Activated CD4-positive, alpha-beta T cell treated with anti-CD3 and anti-CD28 coated beads for 48 hours (primary cell): ENCODE results near the gene AGA.

Experiments used
- DNase-seq: peaks from one replicate; pipeline ENCODE4 v3.0.0-alpha.2; 2020

Gene AGA

DNA sequence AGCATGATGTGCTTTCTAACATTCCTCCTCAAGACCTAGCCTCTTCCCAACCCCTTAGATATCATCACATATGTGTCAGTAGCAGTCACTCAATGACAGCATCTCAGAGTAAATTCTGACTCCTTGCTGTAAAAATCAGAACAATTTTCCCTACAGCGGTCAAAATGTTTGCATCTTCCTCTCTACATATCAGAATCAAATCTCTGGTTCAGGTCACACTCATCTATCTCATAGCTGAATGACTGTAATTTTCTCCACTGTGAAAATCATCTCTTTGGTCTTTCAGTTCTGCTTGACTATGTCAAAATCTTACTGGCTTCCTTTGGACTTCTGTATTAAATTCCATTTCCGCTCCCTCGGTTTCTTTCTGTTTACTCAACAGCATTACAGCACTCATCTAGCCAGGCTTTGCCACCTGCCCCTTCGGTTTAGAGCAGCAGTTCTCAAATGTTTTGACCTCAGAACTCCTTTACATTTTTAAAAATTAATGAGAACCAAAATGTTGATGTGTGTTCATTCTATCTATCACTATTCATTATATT is 57.3 kb downstream of the AGA start:
- no peak for DNase-seq

DNA sequence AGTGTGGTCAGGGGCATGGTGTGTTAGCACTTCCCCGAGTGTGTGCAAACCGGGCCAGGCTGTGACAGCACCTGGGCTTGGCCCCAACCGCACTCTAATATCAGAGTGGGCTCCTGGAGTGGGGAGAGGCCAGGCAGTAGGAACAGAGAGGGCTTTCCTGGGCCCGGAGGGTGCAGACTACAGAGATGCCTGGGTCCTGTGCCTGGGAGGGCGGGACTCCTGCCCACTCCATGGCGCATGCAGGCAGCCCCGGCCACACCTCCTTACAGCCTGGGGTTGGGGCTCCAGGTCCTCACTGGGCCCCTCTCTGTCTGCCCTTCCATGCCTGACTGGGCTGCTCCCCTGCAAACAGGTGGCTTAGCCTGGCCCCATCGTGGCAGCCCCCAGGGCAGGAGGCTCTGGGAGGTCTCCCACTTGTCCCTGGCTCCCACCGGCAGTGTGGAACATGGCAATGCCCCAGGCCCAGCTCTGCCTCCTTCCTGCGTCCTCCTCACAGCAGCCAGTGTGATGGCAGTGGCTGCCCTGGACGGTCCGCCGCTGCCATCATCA is 60.4 kb downstream of the AGA start:
- no peak for DNase-seq
